CD8-positive, alpha-beta memory T cell (primary cell): ENCODE measurements around the gene H2BK1. TPM values are rescaled to one million over a fixed set of nuclear protein-coding genes. Genes with fewer than 3 reads are reported as not detected.
A peak's percentile ranks its signal among the peaks of the same experiment; 100 is the strongest.

Source experiments
- CTCF ChIA-PET: fragments of 350-600 bp; sonication (Branson Sonifier 250); formaldehyde crosslinking; loops from one replicate; lab custom pipeline; 2021; ENCODE audit warnings: antibody characterized with exemption; lab: Charles Lee
- POLR2A ChIA-PET: fragments of 350-600 bp; sonication (Branson Sonifier 250); formaldehyde crosslinking; loops from one replicate; lab custom pipeline; 2021; ENCODE audit warnings: antibody characterized with exemption; lab: Charles Lee
- DNase-seq, 5 donors: peaks; one replicate each; pipeline versions ENCODE4 v3.0.0 to v3.0.0-alpha.2; 2020 to 2022; ENCODE audit warnings: mixed read lengths in 1 of 5
- H3K27ac ChIP-seq: one replicate; pipeline ENCODE4 v1.7.0; 2013; ENCODE audit warnings: low read depth, mild to moderate bottlenecking, low read length, moderate library complexity
- H3K27me3 ChIP-seq: 2 replicates; pipeline ENCODE4 v1.7.0; 2013; ENCODE audit warnings: low read length, mild to moderate bottlenecking; ENCODE audit not compliant: insufficient read depth, poor library complexity, severe bottlenecking
- H3K36me3 ChIP-seq: 2 replicates; pipeline ENCODE4 v1.7.0; 2013; ENCODE audit warnings: mild to moderate bottlenecking, low read length, moderate library complexity; ENCODE audit not compliant: insufficient read depth
- H3K4me1 ChIP-seq: 2 replicates; pipeline ENCODE4 v1.7.0; 2013; ENCODE audit warnings: mild to moderate bottlenecking, low read length, moderate library complexity; ENCODE audit not compliant: insufficient read depth
- H3K4me3 ChIP-seq: 2 replicates; pipeline ENCODE4 v1.7.0; 2013; ENCODE audit warnings: mild to moderate bottlenecking, low read length
- H3K9me3 ChIP-seq: 2 replicates; pipeline ENCODE4 v1.7.0; 2013; ENCODE audit warnings: mild to moderate bottlenecking, low read length
- H3K27ac Mint-ChIP-seq, 8 donors: one replicate each; pipeline ENCODE4 v1.8.0; 2020 to 2021; ENCODE audit warnings: mixed read lengths in 8 of 8, mild to moderate bottlenecking in 6 of 8, inconsistent platforms in 3 of 8, moderate library complexity in 3 of 8
- H3K27me3 Mint-ChIP-seq, 2 donors: one replicate each; pipeline ENCODE4 v1.8.0; 2020 to 2021; ENCODE audit warnings: mixed read lengths in 2 of 2, mild to moderate bottlenecking in 1 of 2, moderate library complexity in 1 of 2
- H3K36me3 Mint-ChIP-seq, 3 donors: one replicate each; pipeline ENCODE4 v1.8.0; 2020 to 2021; ENCODE audit warnings: mixed read lengths in 3 of 3, inconsistent platforms in 1 of 3, mild to moderate bottlenecking in 1 of 3
- H3K4me1 Mint-ChIP-seq, 3 donors: one replicate each; pipeline ENCODE4 v1.8.0; 2020 to 2021; ENCODE audit warnings: mixed read lengths in 3 of 3, inconsistent platforms in 1 of 3, mild to moderate bottlenecking in 1 of 3
- H3K4me3 Mint-ChIP-seq, 7 donors: one replicate each; pipeline ENCODE4 v1.8.0; 2020 to 2021; ENCODE audit warnings: mixed read lengths in 7 of 7, mild to moderate bottlenecking in 6 of 7, moderate library complexity in 4 of 7, inconsistent platforms in 2 of 7
- H3K9me3 Mint-ChIP-seq, 5 donors: one replicate each; pipeline ENCODE4 v1.8.0; 2020 to 2022; ENCODE audit warnings: mixed read lengths in 5 of 5, mild to moderate bottlenecking in 3 of 5, moderate library complexity in 2 of 5, inconsistent platforms in 1 of 5
- polyA plus RNA-seq: library from polyadenylated mRNA; unstranded; fragments of 300-500 nt; fragmentation: Illumina TruSeq; gene quantifications from one replicate; pipeline ENCODE4 v1.2.3, GENCODE V29; 2021
- total RNA-seq, 2 experiments: library from RNA; stranded (reverse); gene quantifications; one replicate each; pipeline ENCODE4 v1.2.3, GENCODE V29; 2021

H2BK1 gene
- total and polyA plus RNA-seq, 3 experiments from 2014 or later, result 0.57 TPM; not detected in 2

GRCh38 chr7:151172273-151173141, 37.8 kb downstream of the H2BK1 start:
- H3K36me3 ChIP-seq, result no peaks in the 10 kb centered on the region
- no peaks in the 10 kb centered on the region for H3K4me1 ChIP-seq
- DNase-seq, result peak; percentile 72 to 84 (median 73)
- ChIA-PET POLR2A (no interaction called here), CTCF (interaction anchor here (0.7 to 1.0 kb wide), 2 partner anchors 10 to 48 kb away, joined by 3 to 7 read pairs; no protein-coding TSS in a partner anchor)
- peaks cover 43 to 67% of the 10 kb centered on the region in 2 donors for H3K27me3 Mint-ChIP-seq
- H3K9me3 ChIP-seq, result no peaks in the 10 kb centered on the region
- no peaks in the 10 kb centered on the region for H3K9me3 Mint-ChIP-seq
- peaks cover 14 to 17% (median 16%) of the 10 kb centered on the region in 3 donors for H3K4me1 Mint-ChIP-seq
- H3K27ac Mint-ChIP-seq, result peak overlapping the region in 3 of 8 donors; percentile 0 to 50 (median 21)
- H3K4me3 Mint-ChIP-seq, result no peak overlapping the region
- no peak overlapping the region for H3K27ac ChIP-seq
- H3K27me3 ChIP-seq, result peaks cover 11% of the 10 kb centered on the region
- no peak overlapping the region for H3K4me3 ChIP-seq
- H3K36me3 Mint-ChIP-seq, result no peaks in the 10 kb centered on the region

GRCh38 chr7:151168787-151169162, 41.5 kb downstream of the H2BK1 start:
- POLR2A ChIA-PET, result no interaction called here
- H3K27me3 Mint-ChIP-seq, result peaks cover 38 to 45% of the 10 kb centered on the region in 2 donors
- no peaks in the 10 kb centered on the region for H3K36me3 ChIP-seq
- peak overlapping the region in 1 of 8 donors; percentile 24 for H3K27ac Mint-ChIP-seq
- H3K27ac ChIP-seq, result no peak overlapping the region
- H3K9me3 ChIP-seq, result no peaks in the 10 kb centered on the region
- H3K4me3 ChIP-seq, result no peak overlapping the region
- no peak for DNase-seq
- peaks cover 14 to 18% (median 16%) of the 10 kb centered on the region in 3 donors for H3K4me1 Mint-ChIP-seq
- H3K27me3 ChIP-seq, result peaks cover 34% of the 10 kb centered on the region
- peaks cover 5% of the 10 kb centered on the region for H3K4me1 ChIP-seq
- H3K4me3 Mint-ChIP-seq, result peak overlapping the region in 6 of 7 donors; percentile 73 to 82 (median 78)
- no peaks in the 10 kb centered on the region for H3K9me3 Mint-ChIP-seq
- no peaks in the 10 kb centered on the region for H3K36me3 Mint-ChIP-seq
- CTCF ChIA-PET, result interaction anchor here (0.6 to 3.3 kb wide), 5 partner anchors 9 to 75 kb away, joined by 3 to 12 read pairs (median 6); no protein-coding TSS in a partner anchor

- peaks cover 35 to 39% of the 10 kb centered on the region in 2 donors for H3K27me3 Mint-ChIP-seq
- no peaks in the 10 kb centered on the region for H3K9me3 Mint-ChIP-seq
- peaks cover 34% of the 10 kb centered on the region for H3K27me3 ChIP-seq
- H3K4me1 ChIP-seq, result peaks cover 5% of the 10 kb centered on the region
- no peaks in the 10 kb centered on the region for H3K36me3 ChIP-seq
- no peak overlapping the region for H3K27ac ChIP-seq
- peak overlapping the region; percentile 73 to 91 (median 79) for H3K4me3 Mint-ChIP-seq
- DNase-seq, result peak; percentile 46 to 69 (median 55)
- peak overlapping the region in 1 of 8 donors; percentile 24 for H3K27ac Mint-ChIP-seq
- no peaks in the 10 kb centered on the region for H3K9me3 ChIP-seq
- no peaks in the 10 kb centered on the region for H3K36me3 Mint-ChIP-seq
- ChIA-PET POLR2A (no interaction called here), CTCF (interaction anchor here (0.6 to 3.3 kb wide), 9 partner anchors 9 to 270 kb away, joined by 3 to 12 read pairs (median 3); partner anchors contain the start of gene CHPF2)
- no peak overlapping the region for H3K4me3 ChIP-seq
- H3K4me1 Mint-ChIP-seq, result peaks cover 14 to 16% (median 15%) of the 10 kb centered on the region in 3 donors
Measured at GRCh38 chr7:151168003-151168786, 42.1 kb downstream of the H2BK1 start.

- Mint-ChIP-seq H3K27me3 (peaks cover 28 to 32% of the 10 kb centered on the region in 2 donors), H3K9me3 (no peaks in the 10 kb centered on the region), H3K4me3 (peak within 1 kb of the TSS; percentile 73 to 91 (median 79)), H3K4me1 (peaks cover 9 to 11% (median 9%) of the 10 kb centered on the region in 3 donors), H3K36me3 (no peaks in the 10 kb centered on the region), H3K27ac (peak within 1 kb of the TSS in 2 of 8 donors; percentile 5 to 24)
- Histone ChIP-seq H3K36me3 (no peaks in the 10 kb centered on the region), H3K4me1 (peaks cover 5% of the 10 kb centered on the region), H3K4me3 (no peak within 1 kb of the TSS), H3K27ac (no peak within 1 kb of the TSS), H3K9me3 (no peaks in the 10 kb centered on the region), H3K27me3 (peaks cover 34% of the 10 kb centered on the region)
- no peak for DNase-seq
- CTCF ChIA-PET, result interaction anchor here (0.9 to 3.3 kb wide), 10 partner anchors 8 to 269 kb away, joined by 3 to 12 read pairs (median 4); partner anchors contain the start of gene CHPF2
- POLR2A ChIA-PET, result no interaction called here
Measured at GRCh38 chr7:151167197-151167961, 42.9 kb downstream of the H2BK1 start, which contains the start of gene GBX1. Gene GBX1, minus strand, starts transcription at chr7:151167694. Its CDS starts 146 bp downstream, at chr7:151167548.

- Histone ChIP-seq H3K36me3 (no peaks in the 10 kb centered on the region), H3K27me3 (peaks cover 34% of the 10 kb centered on the region), H3K4me1 (peaks cover 5% of the 10 kb centered on the region), H3K9me3 (no peaks in the 10 kb centered on the region), H3K27ac (no peak overlapping the region), H3K4me3 (no peak overlapping the region)
- H3K4me3 Mint-ChIP-seq, result peak overlapping the region in 6 of 7 donors; percentile 54 to 76 (median 62)
- DNase-seq, result no peak
- H3K27me3 Mint-ChIP-seq, result peaks cover 25 to 28% of the 10 kb centered on the region in 2 donors
- POLR2A ChIA-PET, result no interaction called here
- CTCF ChIA-PET, result interaction anchor here (1.0 to 2.3 kb wide), 5 partner anchors 11 to 268 kb away, joined by 3 to 9 read pairs (median 5); no protein-coding TSS in a partner anchor
- H3K9me3 Mint-ChIP-seq, result no peaks in the 10 kb centered on the region
- peak overlapping the region in 1 of 8 donors; percentile 5 for H3K27ac Mint-ChIP-seq
- H3K4me1 Mint-ChIP-seq, result peaks cover 7 to 9% (median 9%) of the 10 kb centered on the region in 3 donors
- H3K36me3 Mint-ChIP-seq, result no peaks in the 10 kb centered on the region
Measured at GRCh38 chr7:151166629-151167196, 43.6 kb downstream of the H2BK1 start.

GRCh38 chr7:151161757-151162156, 48.5 kb downstream of the H2BK1 start:
- Mint-ChIP-seq H3K36me3 (no peaks in the 10 kb centered on the region), H3K4me1 (peaks cover 0 to 3% (median 3%) of the 10 kb centered on the region in 3 donors), H3K4me3 (no peak overlapping the region), H3K9me3 (no peaks in the 10 kb centered on the region), H3K27ac (no peak overlapping the region), H3K27me3 (peaks cover 9 to 12% of the 10 kb centered on the region in 2 donors)
- Histone ChIP-seq H3K27ac (no peak overlapping the region), H3K4me1 (peaks cover 3% of the 10 kb centered on the region), H3K36me3 (no peaks in the 10 kb centered on the region), H3K9me3 (no peaks in the 10 kb centered on the region), H3K4me3 (no peak overlapping the region), H3K27me3 (peaks cover 28% of the 10 kb centered on the region)
- ChIA-PET CTCF (interaction anchor here (1.9 kb wide), 1 partner anchor 10 kb away, joined by 7 read pairs; no protein-coding TSS in a partner anchor), POLR2A (no interaction called here)
- no peak for DNase-seq
